GM18507 (cell line): Measurements from ENCODE around the gene PFKFB1.
"Not testable (repeated sequence)": the region's sequence is repeated elsewhere in the genome, so short reads cannot be mapped to it uniquely, and the experiment has no call there.

ENCODE experiments used
- DNase-seq: peaks from one replicate; pipeline ENCODE4 v3.0.0; 2011; ENCODE audit warnings: low read depth; ENCODE audit not compliant: insufficient read length; ENCODE audit errors: extremely low spot score
- FAIRE-seq: peaks from 2 replicates; lab custom pipeline; 2011; peaks lifted over from hg19 to GRCh38; lab: Jason Lieb, UNC

The PFKFB1 gene

DNA sequence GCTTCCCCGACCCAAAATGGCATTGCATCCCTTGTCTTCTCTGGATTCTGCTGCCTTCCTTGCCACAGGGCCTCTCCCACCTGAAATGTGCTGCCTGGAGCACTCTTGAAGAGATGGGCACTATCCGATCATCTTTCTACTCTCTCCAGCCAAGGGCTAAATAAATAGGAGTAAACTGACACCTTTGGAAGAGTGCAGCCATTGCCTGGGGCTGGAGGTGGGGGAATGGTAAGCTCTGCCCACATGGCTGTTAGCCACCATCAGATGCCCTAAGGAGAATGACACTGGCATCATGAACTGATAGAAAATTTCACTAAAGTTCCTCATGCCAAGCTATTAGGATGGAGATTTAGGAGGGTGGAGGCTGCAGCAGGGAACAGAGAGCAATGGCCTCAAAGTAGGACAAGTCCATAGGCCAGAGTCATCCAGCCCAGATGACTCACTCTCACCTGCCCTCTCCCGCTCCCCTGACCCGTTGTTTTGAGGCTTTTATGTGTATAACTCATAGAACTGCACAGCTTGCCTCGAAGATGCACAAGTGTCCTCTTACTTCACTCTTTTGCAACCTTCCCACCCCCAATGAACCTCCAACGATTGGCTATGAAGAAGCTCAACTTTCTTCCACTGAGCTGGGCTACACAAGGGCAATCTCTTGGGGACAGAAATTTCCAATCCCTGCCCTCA lies 822 bp upstream of the PFKFB1 start:
- DNase-seq (no peak), FAIRE-seq (no peak)

DNA sequence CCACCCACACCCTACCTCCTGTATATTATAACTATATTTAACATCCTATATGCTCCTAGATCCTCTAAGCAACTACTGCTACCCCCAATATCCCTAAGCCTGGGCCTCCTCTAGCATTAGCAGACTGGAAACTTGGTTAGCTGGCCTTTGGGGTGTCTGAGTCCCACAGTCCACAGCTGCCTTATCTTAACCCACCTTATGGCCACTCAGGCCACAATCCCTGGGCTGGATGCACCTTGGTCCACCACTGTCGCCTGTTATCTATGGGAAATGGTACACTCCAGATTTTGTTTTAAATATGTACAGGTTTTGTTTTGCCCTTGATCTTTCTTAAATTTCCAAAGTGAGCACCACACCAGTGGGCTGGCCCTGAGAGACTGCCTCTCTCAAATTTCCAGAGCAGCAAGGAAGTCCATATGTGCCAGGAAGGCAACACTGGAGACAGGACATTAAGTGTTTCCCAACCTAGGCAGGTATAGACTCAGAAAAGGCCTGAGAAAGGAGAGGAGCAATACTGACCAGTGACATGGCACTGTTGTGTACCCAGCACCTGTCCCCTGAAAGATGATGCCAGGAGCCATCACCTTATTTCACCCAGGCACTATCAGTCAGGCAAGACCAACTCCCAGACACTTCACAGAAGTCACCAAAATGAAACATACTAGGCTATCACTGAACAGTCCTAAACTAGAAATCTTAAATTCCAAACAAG lies 921 bp downstream of the PFKFB1 start:
- FAIRE-seq: no peak
- DNase-seq: no peak

DNA sequence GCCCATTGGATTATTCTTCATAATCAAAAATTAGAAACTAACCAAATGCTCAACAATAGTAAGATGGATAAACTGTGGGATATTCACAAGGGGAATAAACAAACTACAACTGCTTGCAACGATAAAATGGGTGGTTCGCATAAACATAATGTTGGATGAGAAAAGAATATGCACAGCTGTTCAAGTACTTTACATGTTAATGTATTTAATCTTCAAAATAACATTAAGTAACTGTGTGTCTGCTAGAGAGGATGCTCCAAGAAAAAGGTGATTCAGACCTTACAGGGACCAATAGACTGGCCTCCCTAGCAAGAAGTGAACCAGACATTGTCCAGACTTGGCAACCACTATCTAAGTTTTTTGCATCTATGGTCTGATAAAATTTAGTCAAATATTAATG lies 2.3 kb downstream of the PFKFB1 start:
- FAIRE-seq: no peak
- DNase-seq: no peak

DNA sequence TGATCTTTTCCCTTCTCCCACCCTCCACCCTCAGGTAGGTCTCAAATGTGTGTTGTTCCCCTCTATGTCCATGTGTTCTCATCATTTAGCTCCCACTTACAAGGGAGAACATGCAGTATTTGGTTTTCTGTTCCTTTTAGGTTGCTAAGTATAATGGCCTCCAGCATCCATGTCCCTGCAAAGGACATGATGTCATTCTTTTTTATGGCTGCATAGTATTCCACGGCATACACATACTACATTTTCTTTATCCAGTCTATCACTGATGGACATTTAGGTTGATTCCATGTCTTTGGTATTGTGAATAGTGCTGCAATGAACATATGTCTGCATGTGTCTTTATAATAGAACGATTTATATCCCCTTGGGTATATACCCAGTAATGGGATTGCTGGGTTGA lies 10.7 kb downstream of the PFKFB1 start:
- not testable (repeated sequence) for FAIRE-seq, DNase-seq

DNA sequence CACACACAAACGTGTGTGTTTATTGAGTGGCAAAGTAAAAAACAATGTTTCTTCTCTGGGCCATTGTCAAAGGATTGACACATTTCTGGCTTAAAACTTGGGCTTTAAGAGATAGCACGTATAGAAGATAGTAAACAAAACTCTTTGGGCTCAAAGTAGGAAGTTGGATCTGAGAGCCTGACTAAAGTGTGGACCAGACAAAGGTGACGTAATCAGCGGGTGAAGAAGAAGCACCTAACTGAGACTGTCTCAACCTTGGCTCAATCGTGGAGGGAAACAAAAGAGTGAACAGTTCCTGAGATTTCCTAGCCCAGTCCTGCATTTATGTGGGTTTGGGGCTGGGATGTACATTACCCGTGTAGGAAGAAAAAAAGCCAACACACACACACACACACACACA lies 13.7 kb downstream of the PFKFB1 start:
- FAIRE-seq (no peak), DNase-seq (no peak)

DNA sequence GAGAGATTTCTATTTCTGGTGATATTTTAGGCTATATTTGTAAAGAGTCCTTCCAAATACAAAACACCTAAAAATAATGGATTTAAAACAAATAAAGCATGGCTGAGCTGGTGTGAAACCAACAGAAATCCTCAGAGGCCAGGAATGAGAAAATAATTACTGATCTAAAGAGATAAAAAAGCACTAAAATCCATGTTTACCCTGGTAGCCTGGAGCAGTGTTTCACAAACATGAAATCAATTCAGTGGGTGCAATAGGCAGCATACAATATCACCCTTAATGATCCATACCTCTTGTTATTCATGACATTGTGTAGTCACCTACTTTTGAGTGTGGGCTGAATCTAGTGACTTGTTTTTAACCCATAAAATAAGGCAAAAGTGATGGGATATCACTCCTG lies 14.6 kb downstream of the PFKFB1 start:
- FAIRE-seq (no peak), DNase-seq (no peak)

DNA sequence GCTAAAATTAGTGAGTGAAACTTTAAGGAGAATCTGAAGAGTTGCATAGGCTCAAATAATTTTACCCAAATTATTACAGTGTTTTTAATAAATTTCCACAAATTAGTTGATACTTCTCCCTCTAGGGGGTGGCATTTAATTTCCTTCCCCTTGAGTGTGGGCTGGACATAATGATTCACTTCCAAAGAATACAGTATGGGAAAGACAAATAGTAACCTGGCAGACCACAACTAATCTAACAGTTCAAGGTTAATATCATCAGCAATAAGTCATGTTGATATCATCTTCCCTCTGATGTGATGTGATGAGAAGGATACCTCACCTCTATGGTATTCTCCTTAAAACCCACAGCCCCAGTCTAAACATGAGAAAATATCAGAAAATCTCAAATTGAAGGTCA lies 15.5 kb downstream of the PFKFB1 start:
- FAIRE-seq (no peak), DNase-seq (no peak)

DNA sequence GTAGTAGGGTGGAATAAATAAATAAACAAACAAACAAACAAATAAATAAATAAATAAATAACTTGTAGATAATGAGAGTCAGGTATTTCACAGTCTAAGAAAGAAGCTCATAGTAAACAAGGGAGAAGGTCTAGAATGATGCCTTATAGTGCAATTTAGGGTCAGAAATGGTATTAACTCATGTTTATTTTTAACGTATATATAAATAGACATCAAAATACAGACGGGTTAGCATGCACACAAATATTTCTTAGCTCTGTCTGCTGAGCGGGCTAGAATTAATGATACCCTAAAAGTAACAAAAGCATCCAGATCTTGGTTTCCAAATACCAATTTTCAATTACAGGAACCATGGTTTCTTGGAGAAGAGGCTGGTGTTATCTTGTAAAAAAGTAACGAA lies 16.6 kb downstream of the PFKFB1 start:
- DNase-seq (no peak), FAIRE-seq (no peak)

DNA sequence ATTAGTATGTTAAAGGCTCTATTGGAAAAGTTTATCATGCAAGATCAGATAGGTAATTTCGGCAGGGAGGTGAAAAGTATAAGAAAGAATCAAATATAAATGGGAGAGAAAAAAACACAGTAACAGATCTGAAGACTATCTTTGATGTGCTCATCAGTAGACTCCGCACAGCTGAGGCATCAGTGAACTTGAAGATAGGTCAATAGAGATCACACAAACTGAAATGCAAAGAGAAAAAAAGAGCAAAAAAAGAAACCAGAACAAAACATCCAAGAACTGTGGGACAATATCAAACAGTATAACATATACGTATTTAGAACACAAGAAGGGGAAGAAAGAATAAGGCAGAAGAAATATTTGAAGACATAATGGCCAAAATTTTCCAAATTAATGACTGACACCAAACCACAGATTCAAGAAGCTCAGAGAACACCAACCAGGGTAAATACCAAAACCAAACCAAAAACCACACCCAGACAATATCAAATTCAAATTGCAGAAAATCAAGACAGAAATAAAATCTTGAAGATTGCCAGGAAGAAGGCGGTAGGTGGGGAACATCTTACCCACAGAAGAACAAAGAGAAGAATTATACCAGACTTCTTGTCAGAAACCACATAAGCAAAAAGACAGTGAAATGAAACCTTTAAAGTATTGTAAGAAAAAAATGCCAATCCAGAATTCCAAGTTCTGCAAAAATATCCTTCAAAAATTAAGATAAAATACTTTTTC lies 29.1 kb downstream of the PFKFB1 start:
- FAIRE-seq (no peak), DNase-seq (no peak)

DNA sequence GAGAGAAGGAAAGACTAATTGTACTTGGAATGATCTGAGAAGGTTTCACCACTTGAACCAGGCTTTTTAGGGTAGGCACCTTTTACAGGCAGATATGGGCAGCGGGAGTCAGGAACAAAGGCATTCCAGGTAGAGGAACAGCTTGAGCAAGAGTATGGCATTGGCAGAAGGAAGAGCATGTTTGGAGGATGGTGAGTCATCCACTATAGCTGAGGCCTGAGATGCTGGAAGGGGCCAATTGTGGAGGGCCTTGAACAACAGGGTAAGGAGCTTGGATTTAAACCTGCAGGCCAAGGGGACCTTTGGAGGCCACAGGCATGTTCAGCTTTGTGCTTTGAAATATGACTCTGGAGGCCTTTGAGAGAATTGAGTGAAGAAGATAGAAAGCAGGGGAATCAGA lies 32.2 kb downstream of the PFKFB1 start:
- FAIRE-seq (no peak), DNase-seq (no peak)

DNA sequence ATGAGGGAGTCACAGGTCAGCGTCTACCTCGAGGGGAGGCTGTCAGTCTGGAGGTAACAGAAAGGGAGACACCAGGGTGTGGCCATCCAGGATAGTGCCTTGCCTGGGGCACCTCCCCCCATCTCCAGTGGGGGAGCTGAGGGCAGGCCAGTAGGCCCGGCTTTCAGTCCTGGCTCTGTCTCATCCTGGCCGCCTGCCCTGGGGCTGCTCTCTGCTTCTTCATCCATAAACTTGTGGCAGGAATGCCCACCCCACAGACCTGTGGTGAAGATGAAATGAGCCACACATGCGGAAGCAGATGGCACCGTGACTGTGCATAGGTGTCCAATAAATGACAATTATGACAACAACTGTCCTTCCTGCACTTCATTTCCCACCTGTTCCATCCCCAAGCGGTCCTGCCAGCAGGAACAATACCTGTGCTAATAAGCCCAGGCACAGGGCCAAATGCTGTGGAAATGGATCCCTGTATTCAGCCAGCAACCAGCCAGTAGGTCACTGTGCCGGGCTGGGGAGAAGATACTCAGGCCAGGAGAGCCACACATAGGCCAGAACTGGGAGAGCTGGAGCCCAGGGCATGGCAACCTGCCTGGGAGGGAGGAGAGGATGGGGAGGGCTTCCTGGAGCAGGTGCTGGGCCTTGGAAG lies 43.1 kb downstream of the PFKFB1 start:
- no peak for FAIRE-seq
- DNase-seq: no peak

DNA sequence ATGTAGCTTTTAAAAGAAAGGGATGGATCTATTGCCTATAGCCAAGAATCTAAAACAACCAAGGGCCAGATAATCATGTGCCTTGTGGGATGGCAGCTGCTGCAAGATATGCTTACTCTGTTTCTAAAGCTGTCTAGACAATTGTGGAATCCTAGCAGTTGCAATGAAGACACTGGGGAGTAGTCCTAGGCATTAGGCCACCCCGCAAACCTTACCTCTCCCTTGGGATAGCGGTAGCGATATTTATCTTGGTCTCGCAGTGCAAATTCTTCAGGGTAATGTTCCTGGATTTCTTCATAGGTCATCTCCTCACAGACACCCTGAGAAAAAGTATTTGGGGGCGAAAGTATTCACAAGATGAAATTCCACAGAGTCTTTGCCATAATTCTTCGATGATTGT lies 48.8 kb downstream of the PFKFB1 start:
- DNase-seq (no peak), FAIRE-seq (no peak)

DNA sequence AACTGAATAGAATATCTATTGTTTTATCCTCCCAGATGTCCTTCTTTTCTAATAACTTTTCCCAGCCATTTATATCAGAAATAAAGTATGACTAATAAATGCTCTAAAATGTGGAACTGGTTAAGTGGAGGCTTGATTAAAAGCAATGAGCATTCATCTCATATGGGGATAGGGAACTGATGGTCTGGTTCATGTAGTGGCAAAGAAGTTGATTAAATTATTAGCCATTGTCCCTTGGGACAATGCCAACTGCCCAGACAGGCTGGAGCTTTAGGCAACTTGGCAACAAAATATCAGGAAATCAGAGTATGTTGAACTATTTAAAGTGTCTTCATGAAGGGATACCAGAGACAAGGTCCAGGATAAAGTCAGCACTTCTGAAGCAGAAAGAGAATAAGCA lies 49.2 kb downstream of the PFKFB1 start:
- no peak for DNase-seq
- no peak for FAIRE-seq

DNA sequence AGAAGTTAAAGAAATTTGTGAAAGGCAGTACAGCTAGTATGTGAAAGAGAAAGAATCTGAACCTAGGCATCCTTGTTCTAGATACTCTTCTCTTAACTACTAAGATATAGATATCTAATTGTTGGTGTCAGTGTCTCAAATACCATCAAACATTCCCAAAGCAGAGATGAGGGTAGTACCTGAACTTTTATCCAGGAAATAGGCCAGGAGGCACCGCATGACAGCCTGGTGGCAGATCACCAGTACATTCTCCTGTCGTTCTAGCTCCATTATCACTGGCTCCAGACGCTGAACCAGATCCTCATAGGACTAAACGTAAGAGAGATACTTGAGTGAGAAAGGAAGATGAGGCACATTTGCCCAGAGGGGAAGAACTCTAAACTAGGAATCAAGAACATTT lies 56.6 kb downstream of the PFKFB1 start:
- no peak for FAIRE-seq

DNA sequence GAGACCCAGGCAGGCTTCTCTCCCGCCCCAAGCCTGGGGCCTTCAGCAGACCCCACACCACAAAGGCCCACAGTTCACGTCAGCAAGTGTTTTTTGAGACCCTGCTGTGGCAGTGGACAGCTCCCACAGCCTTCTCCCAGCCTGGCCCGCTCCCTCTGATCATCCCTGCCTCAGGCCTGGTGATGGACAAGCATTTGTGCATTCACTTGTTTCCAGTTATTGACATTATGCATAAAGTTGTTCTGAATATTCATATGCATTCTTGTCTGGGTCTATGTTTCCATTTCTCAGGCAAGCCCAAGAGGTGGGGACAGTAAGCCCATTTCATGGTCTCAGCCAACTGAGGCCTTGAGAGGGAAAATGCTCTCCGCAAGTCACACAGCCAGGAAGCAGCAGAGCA lies 58.7 kb downstream of the PFKFB1 start:
- DNase-seq (no peak), FAIRE-seq (no peak)

More for the DNA sequence above, 56.6 kb downstream of the PFKFB1 start:
- no peak for DNase-seq

DNA sequence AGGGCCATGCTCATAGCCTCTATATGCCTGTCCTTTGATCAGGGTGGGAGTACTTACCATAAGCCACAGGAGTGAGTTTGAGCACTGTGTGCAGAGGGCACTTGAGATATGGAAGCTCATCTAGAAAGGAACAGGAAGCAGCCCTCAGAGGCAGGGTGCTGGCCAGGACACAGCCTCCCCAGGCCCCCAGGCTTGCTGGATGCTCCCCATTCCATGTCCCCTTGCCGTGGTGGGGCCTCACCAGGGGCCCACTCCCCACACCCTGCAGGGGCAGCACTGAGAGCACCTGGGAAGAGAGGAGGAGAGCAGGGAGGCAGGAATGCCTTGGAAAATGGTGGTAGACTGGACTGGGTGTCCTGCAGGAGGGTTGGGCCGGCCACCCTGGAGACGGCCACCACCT lies 59.1 kb downstream of the PFKFB1 start:
- FAIRE-seq (no peak), DNase-seq (no peak)

DNA sequence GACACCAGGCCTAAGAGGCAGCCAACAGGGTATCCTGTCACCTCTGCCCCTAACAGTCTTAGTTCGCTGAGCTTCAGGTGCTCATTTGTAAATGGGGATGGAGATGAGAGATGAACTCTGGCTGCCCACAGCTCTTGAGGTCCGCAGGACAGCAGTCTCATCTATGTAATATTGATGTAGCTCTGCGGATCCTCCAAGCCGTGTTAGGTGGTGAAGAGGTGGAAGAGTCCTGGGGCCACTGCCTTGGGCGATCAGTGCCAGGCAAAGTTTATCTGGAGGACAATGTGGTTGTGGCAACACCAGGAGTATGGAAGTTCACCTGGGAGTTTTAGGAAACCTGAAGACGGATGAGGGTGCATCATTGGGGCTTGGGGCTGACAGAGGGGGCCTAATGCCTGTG lies 59.9 kb downstream of the PFKFB1 start:
- DNase-seq: no peak
- FAIRE-seq: no peak

DNA sequence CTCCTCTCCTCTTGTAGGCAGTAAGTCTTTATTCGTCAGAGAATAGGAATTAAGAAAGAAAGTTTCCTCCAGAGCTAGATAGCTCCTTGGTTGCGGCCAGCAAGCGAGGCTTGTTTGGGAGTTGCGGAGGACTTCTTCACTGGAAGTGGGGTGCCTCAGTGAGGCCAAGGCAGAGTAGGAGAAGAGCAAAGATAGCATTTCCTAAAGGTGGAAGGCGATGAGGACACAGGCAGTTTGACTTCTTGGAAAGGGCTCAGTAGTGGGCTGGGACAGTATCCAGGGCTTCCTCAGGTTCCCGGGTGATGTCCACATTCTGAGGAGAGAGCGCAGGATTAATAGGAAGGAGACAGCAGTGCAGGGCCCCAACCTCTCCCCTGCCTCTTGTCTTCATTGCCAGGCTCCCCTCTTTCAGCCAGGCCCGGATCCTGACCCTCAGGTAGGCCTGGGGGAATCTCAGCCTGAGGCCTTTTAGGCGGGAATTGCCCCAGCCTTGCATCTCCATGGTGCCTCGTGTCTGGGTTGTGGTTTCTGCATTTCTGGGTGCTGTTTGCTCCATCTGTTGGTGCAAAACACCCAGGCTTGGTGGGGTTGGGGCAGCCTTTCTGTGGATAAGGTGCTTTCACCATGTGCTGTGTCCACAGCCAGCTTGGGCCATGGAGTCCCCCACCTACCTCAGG lies 60.7 kb downstream of the PFKFB1 start:
- FAIRE-seq: no peak
- DNase-seq: no peak

DNA sequence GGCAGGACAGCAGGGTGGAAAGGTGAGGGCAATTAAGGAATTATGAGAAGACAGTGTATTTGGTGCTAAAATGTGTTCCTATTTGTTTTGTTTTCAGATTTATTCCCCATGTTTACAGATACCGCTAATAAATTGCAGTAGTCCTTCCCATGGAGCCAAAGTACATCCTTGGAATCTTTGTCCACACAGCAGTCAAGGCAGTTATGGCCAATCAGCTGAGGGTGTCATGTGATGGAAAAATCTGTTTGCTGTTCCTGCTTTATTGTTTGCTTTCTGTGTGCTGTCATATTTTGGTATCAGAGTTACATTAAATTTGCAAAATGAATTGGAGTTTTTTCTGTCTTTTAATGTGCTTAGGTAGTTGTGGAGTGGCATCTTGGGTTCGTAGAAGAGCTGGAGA lies 62.9 kb downstream of the PFKFB1 start:
- FAIRE-seq (no peak), DNase-seq (no peak)
